GM23338 (cell line): Measurements from ENCODE around the gene UHRF1. TPM values are rescaled to one million over a fixed set of nuclear protein-coding genes. Genes with fewer than 3 reads are reported as not detected.

Experiments used
- ATAC-seq: fragments of 200-7000 bp; cut with Tn5 transposase; 3 replicates; pipeline ENCODE4 v1.9.1; 2020
- DNase-seq: peaks from one replicate; pipeline ENCODE4 v3.0.0-alpha.2; 2015; ENCODE audit warnings: low spot score
- H2AFZ ChIP-seq: fragments of 200-600 bp; sonication (generic); 2 replicates; pipeline ENCODE4 v1.8.0; 2016; ENCODE audit warnings: antibody characterized with exemption, mild to moderate bottlenecking, moderate library complexity
- H3F3A ChIP-seq: fragments of 200-600 bp; sonication (generic); replicated peaks from 2 replicates; pipeline ENCODE4 v1.8.0; 2017; ENCODE audit warnings: antibody characterized with exemption, mixed run types, low read depth
- H3K27ac ChIP-seq: fragments of 200-600 bp; sonication (generic); 2 replicates; pipeline ENCODE4 v1.6.1; 2016; ENCODE audit warnings: low read depth
- H3K27me3 ChIP-seq: fragments of 200-600 bp; sonication (generic); 2 replicates; pipeline ENCODE4 v1.8.0; 2016; ENCODE audit warnings: mild to moderate bottlenecking, mixed run types, moderate library complexity; ENCODE audit not compliant: insufficient read depth
- H3K36me3 ChIP-seq: fragments of 200-600 bp; sonication (generic); 2 replicates; pipeline ENCODE4 v1.8.0; 2016; ENCODE audit warnings: mild to moderate bottlenecking; ENCODE audit not compliant: insufficient read depth
- H3K4me1 ChIP-seq: fragments of 200-600 bp; sonication (generic); 2 replicates; pipeline ENCODE4 v1.8.0; 2016; ENCODE audit warnings: mild to moderate bottlenecking, moderate library complexity; ENCODE audit not compliant: insufficient read depth
- H3K4me2 ChIP-seq: fragments of 200-600 bp; sonication (generic); 2 replicates; pipeline ENCODE4 v1.7.1; 2017; ENCODE audit warnings: mixed run types
- H3K4me3 ChIP-seq: fragments of 200-600 bp; sonication (generic); 2 replicates; pipeline ENCODE4 v1.6.1; 2016; ENCODE audit warnings: mixed run types
- H3K79me2 ChIP-seq: fragments of 200-600 bp; sonication (generic); replicated peaks from 2 replicates; pipeline ENCODE4 v1.8.0; 2017; ENCODE audit warnings: mild to moderate bottlenecking; ENCODE audit not compliant: insufficient read depth
- H3K9me2 ChIP-seq: fragments of 200-600 bp; sonication (generic); 2 replicates; pipeline ENCODE4 v1.8.0; 2017; ENCODE audit not compliant: insufficient read depth
- H4K20me1 ChIP-seq: fragments of 200-600 bp; sonication (generic); replicated peaks from 2 replicates; pipeline ENCODE4 v1.8.0; 2017; ENCODE audit warnings: mild to moderate bottlenecking; ENCODE audit not compliant: insufficient read depth
- H3K27ac Mint-ChIP-seq: 2 replicates; pipeline ENCODE4 v1.8.0; 2020; ENCODE audit warnings: inconsistent platforms, mild to moderate bottlenecking, moderate library complexity, mixed read lengths
- H3K27me3 Mint-ChIP-seq: 3 replicates; pipeline ENCODE4 v1.8.0; 2022; ENCODE audit warnings: low read depth, mild to moderate bottlenecking, moderate library complexity, mixed read lengths, inconsistent platforms; ENCODE audit not compliant: insufficient read depth, poor library complexity
- H3K36me3 Mint-ChIP-seq: 3 replicates; pipeline ENCODE4 v1.8.0; 2021; ENCODE audit warnings: low read depth, mild to moderate bottlenecking, inconsistent platforms, moderate library complexity, mixed read lengths
- H3K4me1 Mint-ChIP-seq: 3 replicates; pipeline ENCODE4 v1.8.0; 2020; ENCODE audit warnings: mild to moderate bottlenecking, inconsistent platforms, mixed read lengths
- H3K4me3 Mint-ChIP-seq: 3 replicates; pipeline ENCODE4 v1.8.0; 2021; ENCODE audit warnings: moderate library complexity, mild to moderate bottlenecking, inconsistent platforms, mixed read lengths
- H3K9me3 Mint-ChIP-seq: 3 replicates; pipeline ENCODE4 v1.8.0; 2020; ENCODE audit warnings: moderate library complexity, mild to moderate bottlenecking, inconsistent platforms, mixed read lengths
- CTCF ChIP-seq, 2 experiments: fragments of 200-600 bp in 1 of 2; sonication (generic) in 1 of 2; conservative IDR thresholded peaks; 2 replicates each; pipeline versions ENCODE4 v1.5.1 to v1.6.1; 2016 to 2017; ENCODE audit warnings: antibody characterized with exemption in 2 of 2, low read depth in 2 of 2, mild to moderate bottlenecking in 2 of 2, moderate library complexity in 1 of 2
- ETS1 ChIP-seq: IDR thresholded peaks from 2 replicates; pipeline ENCODE4 v1.6.1; 2016; ENCODE audit warnings: antibody characterized with exemption
- EZH2 ChIP-seq: fragments of 200-600 bp; sonication (generic); IDR thresholded peaks from one replicate; pipeline ENCODE4 v1.8.0; 2017; ENCODE audit warnings: antibody characterized with exemption, mild to moderate bottlenecking, low read depth; ENCODE audit not compliant: unreplicated experiment
- EZH2phosphoT487 ChIP-seq: fragments of 200-600 bp; sonication (generic); IDR thresholded peaks from one replicate; pipeline ENCODE4 v1.8.1; 2018; ENCODE audit warnings: antibody characterized with exemption; ENCODE audit not compliant: unreplicated experiment
- NANOG ChIP-seq: IDR thresholded peaks from 2 replicates; pipeline ENCODE4 v1.6.1; 2016; ENCODE audit warnings: antibody characterized with exemption, borderline replicate concordance
- REST ChIP-seq: IDR thresholded peaks from one replicate; pipeline ENCODE4 v1.6.1; 2018; ENCODE audit warnings: antibody characterized with exemption; ENCODE audit not compliant: unreplicated experiment
- STAT1 ChIP-seq: IDR thresholded peaks from one replicate; pipeline ENCODE4 v1.6.1; 2016; ENCODE audit warnings: antibody characterized with exemption; ENCODE audit not compliant: unreplicated experiment
- ZNF331 ChIP-seq: fragments of 250-450 bp; sonication (Bioruptor Pico); IDR thresholded peaks from 2 replicates; pipeline ENCODE4 v1.5.0; 2020; ENCODE audit warnings: low read depth, mild to moderate bottlenecking, moderate library complexity
- polyA plus RNA-seq: library from polyadenylated mRNA; unstranded; fragments of >200 nt; fragmentation: Nextera tagmentation; extraction: Ambion mirVana; gene quantifications from 2 replicates; pipeline ENCODE4 v1.2.1, GENCODE V29; 2016
- total RNA-seq: library from RNA; depleted of rRNA; stranded (reverse); fragments of >200 nt; shearing (Covaris generic); gene quantifications from 2 replicates; pipeline ENCODE4 v1.2.3, GENCODE V29; 2014

Gene UHRF1
- total and polyA plus RNA-seq, 2 experiments from 2014 or later = 20.3 to 45.7 TPM

GRCh38 chr19:4980067-4980466 is 70.8 kb downstream of the UHRF1 start (continued):
- no peak for TF ChIP-seq ZNF331
- TF ChIP-seq REST = no peak
- TF ChIP-seq STAT1 = no peak

- peaks cover 31% of the 10 kb centered on the region for H3K4me1 Mint-ChIP-seq
- DNase-seq (peak; percentile 72), ATAC-seq (peak; percentile 79)
- Histone ChIP-seq H3K36me3 (no peaks in the 10 kb centered on the region), H3K27me3 (no peaks in the 10 kb centered on the region), H3K4me2 (no peak overlapping the region), H4K20me1 (peaks cover 37% of the 10 kb centered on the region), H3K4me3 (no peak overlapping the region), H3K27ac (no peak overlapping the region), H2AFZ (no peak overlapping the region), H3K9me2 (no peaks in the 10 kb centered on the region), H3F3A (0 out of 2 replicates have a peak, but pooled peaks cover 3% of the 10 kb centered on the region), H3K4me1 (no peaks in the 10 kb centered on the region), H3K79me2 (peaks cover 98% of the 10 kb centered on the region)
- H3K36me3 Mint-ChIP-seq = no peaks in the 10 kb centered on the region; the same call in 2 of the 3 replicates
- no peak overlapping the region for H3K27ac Mint-ChIP-seq
- H3K27me3 Mint-ChIP-seq = peaks cover 11% of the 10 kb centered on the region
- TF ChIP-seq EZH2 = no peak
- TF ChIP-seq CTCF (conservative IDR thresholded peaks at IDR 0.05; ENCODE audit: low read depth in 2 of 2) = 0 out of 4 replicates have a peak, but pooled peaks have one; percentile 3 to 7
- no peak for TF ChIP-seq NANOG
- H3K4me3 Mint-ChIP-seq = no peak overlapping the region
- no peaks in the 10 kb centered on the region for H3K9me3 Mint-ChIP-seq
These were observed 71.8 kb downstream of the UHRF1 start for GRCh38 chr19:4980838-4981680.

- Histone ChIP-seq H3K79me2 (peaks cover 94% of the 10 kb centered on the region), H2AFZ (no peak overlapping the region), H3K4me2 (no peak overlapping the region), H3K27me3 (no peaks in the 10 kb centered on the region), H3K9me2 (no peaks in the 10 kb centered on the region), H3F3A (no peaks in the 10 kb centered on the region), H3K27ac (no peak overlapping the region), H3K36me3 (no peaks in the 10 kb centered on the region), H4K20me1 (peaks cover 36% of the 10 kb centered on the region), H3K4me1 (no peaks in the 10 kb centered on the region), H3K4me3 (no peak overlapping the region)
- peaks cover 32% of the 10 kb centered on the region for H3K4me1 Mint-ChIP-seq
- no peak for ATAC-seq
- H3K9me3 Mint-ChIP-seq = no peaks in the 10 kb centered on the region
- no peak for DNase-seq
- no peaks in the 10 kb centered on the region; the same call in 2 of the 3 replicates for H3K36me3 Mint-ChIP-seq
- H3K27me3 Mint-ChIP-seq = peaks cover 9% of the 10 kb centered on the region
- no peak overlapping the region for H3K27ac Mint-ChIP-seq
- H3K4me3 Mint-ChIP-seq = no peak overlapping the region
- TF ChIP-seq ETS1 (no peak), EZH2phosphoT487 (no peak)
These were observed 72.3 kb downstream of the UHRF1 start for GRCh38 chr19:4981681-4981958.
